ENCODE results near the gene FBXO7. TPM values are rescaled to one million over a fixed set of nuclear protein-coding genes. Genes with fewer than 3 reads are reported as not detected.

FBXO7 gene
- total RNA-seq, 1 experiment from 2014 or later, result 47.8 TPM

- H3K4ac ChIP-seq (ENCODE audit: low read depth, low read length), result no peak overlapping the region
- no peaks in the 10 kb centered on the region for H3K4me1 ChIP-seq (ENCODE audit: insufficient read depth, low read length)
- no peak overlapping the region for H2BK120ac ChIP-seq (ENCODE audit: low read depth, low read length, poor library complexity, severe bottlenecking)
- no peaks in the 10 kb centered on the region; the same call in 1 of the 2 replicates for H3K27me3 ChIP-seq (ENCODE audit: insufficient read depth, low read length)
- H3K56ac ChIP-seq (ENCODE audit: insufficient read length, low read depth, low read length), result no peak overlapping the region
- H3K4me2 ChIP-seq (ENCODE audit: insufficient read depth, insufficient read length, low read length), result no peak overlapping the region
- H3T11ph ChIP-seq (ENCODE audit: low read length), result no peak overlapping the region
- no peaks in the 10 kb centered on the region for H4K20me1 ChIP-seq (ENCODE audit: control insufficient read depth, insufficient read depth, insufficient read length)
- H2BK5ac ChIP-seq (ENCODE audit: insufficient read length, low read length), result no peak overlapping the region
- no peaks in the 10 kb centered on the region for H3K79me2 ChIP-seq (ENCODE audit: insufficient read depth, low read length)
- H4K8ac ChIP-seq (replicated peaks; ENCODE audit: insufficient read length, low read depth, low read length), result no peak overlapping the region
- Mint-ChIP-seq H3K27me3 (ENCODE audit: low read depth) (peaks cover 13% of the 10 kb centered on the region), H3K4me1 (no peaks in the 10 kb centered on the region), H3K36me3 (ENCODE audit: insufficient read depth in 1 of 3, low read depth in 3 of 3) (no peaks in the 10 kb centered on the region), H3K9me3 (no peaks in the 10 kb centered on the region), H3K4me3 (no peak overlapping the region), H3K27ac (no peak overlapping the region)
- WGBS (ENCODE audit: extremely low coverage, insufficient read length, low lambda C conversion rate), result no CpG with 5 or more reads among the region's 1 CpG
- no peak overlapping the region for H2AK5ac ChIP-seq (ENCODE audit: insufficient read length, low read length)
- H3K9me3 ChIP-seq (ENCODE audit: control insufficient read depth, low read depth, low read length), result no peaks in the 10 kb centered on the region
- no peak overlapping the region for H2AFZ ChIP-seq (ENCODE audit: low read length)
- H3K27ac ChIP-seq (ENCODE audit: insufficient read length, low read depth, low read length), result no peak overlapping the region
- H3K23ac ChIP-seq (ENCODE audit: insufficient read length, low read depth, low read length), result no peak overlapping the region
- no peak overlapping the region for H4K5ac ChIP-seq (ENCODE audit: insufficient read length, low read depth, low read length)
- no peak overlapping the region for H2BK15ac ChIP-seq (ENCODE audit: low read depth, low read length)
- TF ChIP-seq, protein P1, sequence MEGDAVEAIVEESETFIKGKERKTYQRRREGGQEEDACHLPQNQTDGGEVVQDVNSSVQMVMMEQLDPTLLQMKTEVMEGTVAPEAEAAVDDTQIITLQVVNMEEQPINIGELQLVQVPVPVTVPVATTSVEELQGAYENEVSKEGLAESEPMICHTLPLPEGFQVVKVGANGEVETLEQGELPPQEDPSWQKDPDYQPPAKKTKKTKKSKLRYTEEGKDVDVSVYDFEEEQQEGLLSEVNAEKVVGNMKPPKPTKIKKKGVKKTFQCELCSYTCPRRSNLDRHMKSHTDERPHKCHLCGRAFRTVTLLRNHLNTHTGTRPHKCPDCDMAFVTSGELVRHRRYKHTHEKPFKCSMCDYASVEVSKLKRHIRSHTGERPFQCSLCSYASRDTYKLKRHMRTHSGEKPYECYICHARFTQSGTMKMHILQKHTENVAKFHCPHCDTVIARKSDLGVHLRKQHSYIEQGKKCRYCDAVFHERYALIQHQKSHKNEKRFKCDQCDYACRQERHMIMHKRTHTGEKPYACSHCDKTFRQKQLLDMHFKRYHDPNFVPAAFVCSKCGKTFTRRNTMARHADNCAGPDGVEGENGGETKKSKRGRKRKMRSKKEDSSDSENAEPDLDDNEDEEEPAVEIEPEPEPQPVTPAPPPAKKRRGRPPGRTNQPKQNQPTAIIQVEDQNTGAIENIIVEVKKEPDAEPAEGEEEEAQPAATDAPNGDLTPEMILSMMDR (conservative IDR thresholded peaks at IDR 0.05), result no peak
- no peak overlapping the region for H2BK20ac ChIP-seq (ENCODE audit: low read depth, low read length, poor library complexity, severe bottlenecking)
- H3K14ac ChIP-seq (ENCODE audit: insufficient read depth, low read length), result no peak overlapping the region
- H2BK12ac ChIP-seq (ENCODE audit: insufficient read length, low read depth, low read length), result no peak overlapping the region
- no peak overlapping the region for H3K9ac ChIP-seq (ENCODE audit: extremely low read depth, insufficient read length, low read length)
- H4K91ac ChIP-seq (ENCODE audit: insufficient read length, low read depth, low read length), result no peak overlapping the region
- H3K79me1 ChIP-seq (ENCODE audit: insufficient read depth, low read depth, low read length, poor library complexity, severe bottlenecking), result no peaks in the 10 kb centered on the region
- H3K23me2 ChIP-seq (ENCODE audit: insufficient read length, low read depth, low read length, poor library complexity, severe bottlenecking), result no peaks in the 10 kb centered on the region
- H3K18ac ChIP-seq (ENCODE audit: insufficient read length, low read depth, low read length), result no peak overlapping the region
- DNase-seq, result no peak
Measured at GRCh38 chr22:32446321-32446720, 28.3 kb upstream of the FBXO7 start.

Measured in H9 (cell line).